Erythroblast (primary cell): Measurements from ENCODE around the gene SETBP1.

Experiments
- GATA1 ChIP-seq: IDR thresholded peaks from 2 replicates; pipeline ENCODE4 v1.6.1; 2011; ENCODE audit warnings: low read depth, mild to moderate bottlenecking, control low read depth, low read length, moderate library complexity
- POLR2A ChIP-seq: IDR thresholded peaks from 2 replicates; pipeline ENCODE4 v1.6.1; 2011; ENCODE audit warnings: mild to moderate bottlenecking, low read length

DNA sequence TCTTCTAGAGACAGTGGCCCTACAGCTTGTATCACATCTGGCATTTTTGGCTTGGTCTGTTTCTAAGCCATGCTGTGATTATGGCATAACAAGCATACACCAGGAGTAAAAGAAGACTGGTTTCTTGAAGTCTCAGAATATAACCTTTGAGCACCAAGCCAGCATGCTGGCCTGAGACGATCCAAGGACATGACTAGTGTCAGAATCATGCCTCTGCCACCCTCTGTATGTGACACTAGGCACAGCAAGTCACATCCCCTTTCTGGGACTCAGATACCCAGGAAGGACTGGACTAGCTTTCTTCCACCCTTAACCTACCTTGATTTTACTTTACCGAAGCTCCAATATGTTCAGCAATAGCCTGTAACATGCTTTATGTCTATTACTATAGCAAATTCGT lies 345.5 kb downstream of the SETBP1 start:
- TF ChIP-seq POLR2A (no peak), GATA1 (no peak)
